HCT116 (cell line): Measurements from ENCODE around the gene SLC5A12. TPM values are rescaled to one million over a fixed set of nuclear protein-coding genes. Genes with fewer than 3 reads are reported as not detected.

Experiments used
- ATAC-seq: fragments of 200-7000 bp; cut with Tn5 transposase; 2 replicates; pipeline ENCODE4 v1.9.1; 2020; ENCODE audit warnings: mild to moderate bottlenecking, moderate library complexity
- BruUV-seq: library from RNA; stranded (reverse); fragments of 400-500 nt; replicated peaks from 2 replicates; lab custom pipeline; 2021; lab: Mats Ljungman, UMichigan
- CTCF ChIA-PET: fragments of 300-600 bp; sonication (Branson Sonifier 250); formaldehyde crosslinking; loops from one replicate; lab custom pipeline; 2021; ENCODE audit warnings: antibody characterized with exemption; lab: Charles Lee
- POLR2A ChIA-PET: fragments of 300-600, 350-600 bp; sonication (Branson Sonifier 250); formaldehyde crosslinking; loops from one replicate; lab custom pipeline; 2021; ENCODE audit warnings: antibody characterized with exemption; lab: Charles Lee
- RAD21 ChIA-PET, 2 experiments: fragments of 300-600 bp; sonication (Branson Sonifier 250); formaldehyde crosslinking; loops; one replicate each; lab custom pipeline; 2023; ENCODE audit warnings: low total read pairs in 2 of 2; ENCODE audit not compliant: uncharacterized antibody in 2 of 2, unreplicated experiment in 2 of 2, low non-redundant PET in 1 of 2; lab: Charles Lee
- DNase-seq: peaks from one replicate; pipeline ENCODE4 v3.0.0-alpha.2; 2010; ENCODE audit warnings: low read depth, low spot score
- H2AFZ ChIP-seq: fragments of 200-600 bp; shearing (Covaris generic), sonication (generic); 2 replicates; pipeline ENCODE4 v1.6.1; 2017; ENCODE audit warnings: low read depth, mixed run types, mixed read lengths, antibody characterized with exemption, low read length; ENCODE audit not compliant: poor library complexity, severe bottlenecking
- H3K27ac ChIP-seq: 2 replicates; pipeline ENCODE4 v1.5.1; 2012; ENCODE audit warnings: low read depth, low read length
- H3K27me3 ChIP-seq: fragments of 200-600 bp; sonication (generic); 2 replicates; pipeline ENCODE4 v1.6.1; 2016; ENCODE audit warnings: mixed run types, low read length, mixed read lengths; ENCODE audit not compliant: insufficient read depth
- H3K36me3 ChIP-seq, 2 experiments: fragments of 200-500 bp in 1 of 2; fragments of 200-600 bp in 1 of 2; sonication (Bioruptor generic) in 1 of 2; sonication (generic) in 1 of 2; 2 replicates each; pipeline versions ENCODE4 v1.5.1 to v1.6.1; 2014 to 2016; ENCODE audit warnings: low read length in 2 of 2, inconsistent platforms in 1 of 2, mixed read lengths in 1 of 2, mixed run types in 1 of 2; ENCODE audit not compliant: insufficient read depth in 2 of 2, control insufficient read depth in 1 of 2
- H3K4me1 ChIP-seq, 2 experiments: fragments of 200-600 bp in 1 of 2; sonication (generic) in 1 of 2; 2 replicates each; pipeline versions ENCODE4 v1.5.1 to v1.6.1; 2012 to 2017; ENCODE audit warnings: low read length in 2 of 2, inconsistent platforms in 1 of 2, mild to moderate bottlenecking in 1 of 2, mixed read lengths in 1 of 2, mixed run types in 1 of 2, moderate library complexity in 1 of 2; ENCODE audit not compliant: insufficient read depth in 2 of 2, control insufficient read depth in 1 of 2
- H3K4me2 ChIP-seq: fragments of 200-600 bp; sonication (generic); 2 replicates; pipeline ENCODE4 v1.6.1; 2017; ENCODE audit warnings: mixed run types, low read length, mixed read lengths
- H3K4me3 ChIP-seq, 2 experiments: fragments of 200-600 bp in 1 of 2; sonication (generic) in 1 of 2; replicated peaks in 1 of 2; 2 replicates each; pipeline ENCODE4 v1.5.1; 2011 to 2016; ENCODE audit warnings: low read length in 2 of 2, control low read depth in 1 of 2, low read depth in 1 of 2, mild to moderate bottlenecking in 1 of 2, mixed read lengths in 1 of 2, mixed run types in 1 of 2
- H3K79me2 ChIP-seq: fragments of 200-600 bp; sonication (generic); 2 replicates; pipeline ENCODE4 v1.6.1; 2017; ENCODE audit warnings: mild to moderate bottlenecking, mixed run types, low read length, moderate library complexity, mixed read lengths; ENCODE audit not compliant: insufficient read depth
- H3K9ac ChIP-seq: fragments of 200-600 bp; sonication (generic); 2 replicates; pipeline ENCODE4 v1.6.1; 2016; ENCODE audit warnings: low read length, mixed read lengths
- H3K9me2 ChIP-seq: fragments of 200-600 bp; sonication (generic), shearing (Covaris generic); 2 replicates; pipeline ENCODE4 v1.6.1; 2017; ENCODE audit warnings: mixed run types, mild to moderate bottlenecking, moderate library complexity; ENCODE audit not compliant: insufficient read depth
- H3K9me3 ChIP-seq, 2 experiments: fragments of 200-500 bp in 1 of 2; fragments of 200-600 bp in 1 of 2; sonication (Bioruptor generic) in 1 of 2; sonication (generic) in 1 of 2; 2 replicates each; pipeline ENCODE4 v1.6.1; 2014 to 2017; ENCODE audit warnings: low read length in 2 of 2, mixed read lengths in 2 of 2, inconsistent platforms in 1 of 2, low read depth in 1 of 2, mild to moderate bottlenecking in 1 of 2, mixed run types in 1 of 2, moderate library complexity in 1 of 2; ENCODE audit not compliant: control insufficient read depth in 1 of 2, insufficient read depth in 1 of 2
- H4K20me1 ChIP-seq: fragments of 200-600 bp; sonication (generic), shearing (Covaris generic); 2 replicates; pipeline ENCODE4 v1.6.1; 2017; ENCODE audit warnings: mixed run types, mild to moderate bottlenecking, moderate library complexity; ENCODE audit not compliant: insufficient read depth
- CBX3 ChIP-seq: IDR thresholded peaks from 2 replicates; pipeline ENCODE4 v1.6.1; 2012; ENCODE audit warnings: low read depth
- CTCF ChIP-seq, 3 experiments: fragments of 200-600 bp in 1 of 3; sonication (generic) in 1 of 3; IDR thresholded peaks in 2 of 3; conservative IDR thresholded peaks in 1 of 3; 2 replicates each; pipeline ENCODE4 v1.5.1; 2012 to 2017; ENCODE audit warnings: low read depth in 2 of 3, low read length in 2 of 3, antibody characterized with exemption in 1 of 3, borderline replicate concordance in 1 of 3, control low read depth in 1 of 3, mild to moderate bottlenecking in 1 of 3, mixed read lengths in 1 of 3, mixed run types in 1 of 3, moderate library complexity in 1 of 3; ENCODE audit not compliant: insufficient read depth in 1 of 3
- EGR1 ChIP-seq: IDR thresholded peaks from 2 replicates; pipeline ENCODE4 v1.6.1; 2012; ENCODE audit warnings: low read depth
- ELF1 ChIP-seq: IDR thresholded peaks from 2 replicates; pipeline ENCODE4 v1.6.1; 2012; ENCODE audit warnings: low read depth, borderline replicate concordance
- EZH2 ChIP-seq: fragments of 200-600 bp; sonication (generic); IDR thresholded peaks from 2 replicates; pipeline ENCODE4 v1.6.1; 2017; ENCODE audit warnings: antibody characterized with exemption, mixed run types
- POLR2A ChIP-seq: IDR thresholded peaks from 2 replicates; pipeline ENCODE4 v1.7.0; 2011; ENCODE audit warnings: borderline replicate concordance; ENCODE audit not compliant: insufficient read depth, insufficient read length; ENCODE audit errors: extremely low read depth
- RAD21 ChIP-seq: IDR thresholded peaks from 2 replicates; pipeline ENCODE4 v1.6.1; 2012; ENCODE audit warnings: low read depth, mild to moderate bottlenecking
- SRF ChIP-seq: IDR thresholded peaks from 2 replicates; pipeline ENCODE4 v1.6.1; 2012; ENCODE audit warnings: low read depth
- ZFX ChIP-seq: fragments of 450-650 bp; IDR thresholded peaks from 2 replicates; pipeline ENCODE4 v1.6.1; 2017
- ZNF274 ChIP-seq: fragments of 200-500 bp; sonication (Bioruptor generic); IDR thresholded peaks from 2 replicates; pipeline ENCODE4 v1.6.1; 2014; ENCODE audit warnings: mild to moderate bottlenecking, low read depth, low read length, inconsistent platforms
- intact Hi-C: fragments of 100-400 bp; cut with micrococcal nuclease; formaldehyde crosslinking; loops from 2 replicates; pipeline ENCODE4 v1.10.0; 2022
- total RNA-seq: library from RNA; stranded (reverse); gene quantifications from one replicate; pipeline ENCODE4 v1.2.1, GENCODE V29; 2021; ENCODE audit not compliant: unreplicated experiment
- TF ChIP-seq, protein P1 (sequence below): IDR thresholded peaks from 2 replicates; pipeline ENCODE4 v1.6.1; 2012
- TF ChIP-seq, protein P2 (sequence below): IDR thresholded peaks from 2 replicates; pipeline ENCODE4 v1.6.1; 2012

The SLC5A12 gene
- total RNA-seq, 1 experiment from 2014 or later, result not detected

DNA sequence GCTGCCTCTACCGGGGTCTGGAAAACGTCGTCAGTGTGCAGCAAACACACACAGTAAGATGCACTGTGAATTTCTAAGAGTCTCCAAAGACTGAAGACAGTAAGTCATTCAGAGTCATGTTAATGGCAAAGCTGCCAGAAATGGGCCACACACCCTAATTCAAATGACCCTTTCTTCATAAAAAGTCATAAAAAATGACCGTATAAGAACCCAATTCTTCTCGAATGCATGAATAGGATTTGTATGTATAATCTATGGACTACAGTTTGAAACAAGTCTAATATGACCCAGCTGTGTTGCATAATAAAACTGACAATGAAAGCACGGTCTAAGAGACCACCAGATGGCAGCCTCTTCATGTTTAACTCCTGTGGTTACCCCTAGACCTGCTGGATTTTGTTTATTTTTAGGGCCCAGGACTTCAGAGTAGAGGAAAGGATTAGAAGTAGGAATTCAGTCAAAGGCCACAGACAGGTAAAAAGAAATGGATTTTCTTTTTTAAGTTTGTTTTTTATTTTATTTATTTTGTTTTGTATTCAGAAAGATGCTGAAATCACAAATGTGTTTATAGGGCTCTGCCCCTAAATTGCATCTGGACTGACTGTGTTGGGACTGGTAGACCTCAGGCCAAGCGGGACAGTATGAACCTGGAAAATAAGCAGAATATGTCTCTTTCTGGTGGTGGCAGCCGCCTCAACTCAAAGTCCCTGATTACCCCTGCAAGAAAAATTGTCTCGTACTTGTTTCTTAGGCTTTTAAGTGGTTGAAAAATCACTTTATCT, 32.1 kb upstream of the SLC5A12 start:
- Histone ChIP-seq H3K4me2 (no peak overlapping the region), H3K27ac (no peak overlapping the region), H4K20me1 (no peaks in the 10 kb centered on the region), H3K4me1 (no peaks in the 10 kb centered on the region), H3K9ac (no peak overlapping the region), H3K4me3 (no peak overlapping the region), H3K9me2 (no peaks in the 10 kb centered on the region), H3K36me3 (no peaks in the 10 kb centered on the region), H3K9me3 (no peaks in the 10 kb centered on the region), H3K79me2 (no peaks in the 10 kb centered on the region), H3K27me3 (no peaks in the 10 kb centered on the region), H2AFZ (no peak overlapping the region)
- ChIA-PET CTCF (no interaction called here), POLR2A (no interaction called here), RAD21 (no interaction called here)
- intact Hi-C loops, result loop anchor here (1.0 to 10.0 kb wide), 2 partner anchors 404 to 731 kb away; no protein-coding TSS in a partner anchor
- DNase-seq (peak; percentile 2), ATAC-seq (peak; percentile 49; the same call in 1 of the 2 replicates)
- peak; percentile 8 to 47 (median 23); a peak in 2 of 6 replicates for TF ChIP-seq CTCF (IDR thresholded peaks at IDR 0.05 in 2 of 3, conservative IDR thresholded peaks at IDR 0.05 in 1 of 3; ENCODE audit: borderline replicate concordance in 1 of 3, insufficient read depth in 1 of 3, low read depth in 2 of 3, low read length in 2 of 3)
- no peak for TF ChIP-seq POLR2A
- peak; percentile 28; the same call in 1 of the 2 replicates for TF ChIP-seq RAD21
- no TSS peak for BruUV-seq

- no peaks in the 10 kb centered on the region for H3K36me3 ChIP-seq
Observed at GRCh38 chr11:26749927-26750326, 28.1 kb upstream of the SLC5A12 start.

More at GRCh38 chr11:26749927-26750326, 28.1 kb upstream of the SLC5A12 start:
- Histone ChIP-seq H3K27me3 (no peaks in the 10 kb centered on the region), H3K4me1 (no peaks in the 10 kb centered on the region), H3K4me3 (no peak overlapping the region), H2AFZ (no peak overlapping the region), H3K79me2 (no peaks in the 10 kb centered on the region), H4K20me1 (no peaks in the 10 kb centered on the region), H3K9me3 (peaks cover 4% of the 10 kb centered on the region in 2 experiments; a peak in 2 of 4 replicates), H3K27ac (no peak overlapping the region), H3K4me2 (no peak overlapping the region), H3K9me2 (no peaks in the 10 kb centered on the region), H3K9ac (no peak overlapping the region)
- intact Hi-C loops, result loop anchor here (10.0 kb wide), 1 partner anchor 735 kb away; no protein-coding TSS in a partner anchor
- no peak for ATAC-seq
- no peak for DNase-seq
- RAD21 ChIA-PET, result no interaction called here
- CTCF ChIA-PET, result no interaction called here
- BruUV-seq, result no TSS peak
- POLR2A ChIA-PET, result no interaction called here
- TF ChIP-seq, protein P1, sequence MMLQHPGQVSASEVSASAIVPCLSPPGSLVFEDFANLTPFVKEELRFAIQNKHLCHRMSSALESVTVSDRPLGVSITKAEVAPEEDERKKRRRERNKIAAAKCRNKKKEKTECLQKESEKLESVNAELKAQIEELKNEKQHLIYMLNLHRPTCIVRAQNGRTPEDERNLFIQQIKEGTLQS, result no peak
- TF ChIP-seq ZNF274, result no peak
- TF ChIP-seq POLR2A, result no peak
- TF ChIP-seq EGR1, result no peak
- TF ChIP-seq SRF, result no peak
- TF ChIP-seq ZFX, result no peak
- no peak for TF ChIP-seq CBX3
- no peak for TF ChIP-seq ELF1
- TF ChIP-seq, protein P2, sequence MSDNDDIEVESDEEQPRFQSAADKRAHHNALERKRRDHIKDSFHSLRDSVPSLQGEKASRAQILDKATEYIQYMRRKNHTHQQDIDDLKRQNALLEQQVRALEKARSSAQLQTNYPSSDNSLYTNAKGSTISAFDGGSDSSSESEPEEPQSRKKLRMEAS, result no peak
- no peak for TF ChIP-seq CTCF (IDR thresholded peaks at IDR 0.05 in 2 of 3, conservative IDR thresholded peaks at IDR 0.05 in 1 of 3; ENCODE audit: borderline replicate concordance in 1 of 3, insufficient read depth in 1 of 3, low read depth in 2 of 3, low read length in 2 of 3)
- no peak for TF ChIP-seq EZH2
